Trophoblast cell (in vitro differentiated cells and primary cell): ENCODE measurements around the gene UTP25. TPM values are rescaled to one million over a fixed set of nuclear protein-coding genes. Genes with fewer than 3 reads are reported as not detected.

ENCODE experiments used
- DNase-seq, 2 donors: peaks; one replicate each; pipeline ENCODE4 v3.0.0-alpha.2; 2016
- H2AFZ ChIP-seq: 2 replicates; pipeline ENCODE4 v1.6.1; 2013; ENCODE audit warnings: low read length, moderate library complexity, mild to moderate bottlenecking; ENCODE audit not compliant: insufficient read depth, poor library complexity
- H2AK5ac ChIP-seq: 2 replicates; pipeline ENCODE4 v1.6.1; 2013; ENCODE audit warnings: mild to moderate bottlenecking, low read length
- H2BK120ac ChIP-seq: 2 replicates; pipeline ENCODE4 v1.6.1; 2013; ENCODE audit warnings: low read length, mild to moderate bottlenecking, moderate library complexity; ENCODE audit not compliant: insufficient read depth, poor library complexity
- H2BK12ac ChIP-seq: 2 replicates; pipeline ENCODE4 v1.6.1; 2013; ENCODE audit warnings: mild to moderate bottlenecking, low read length, moderate library complexity
- H2BK5ac ChIP-seq: 2 replicates; pipeline ENCODE4 v1.6.1; 2013; ENCODE audit warnings: low read length, low read depth, moderate library complexity, mild to moderate bottlenecking; ENCODE audit not compliant: poor library complexity
- H3K14ac ChIP-seq: 2 replicates; pipeline ENCODE4 v1.6.1; 2013; ENCODE audit warnings: mild to moderate bottlenecking, low read length
- H3K18ac ChIP-seq: 2 replicates; pipeline ENCODE4 v1.6.1; 2013; ENCODE audit warnings: mild to moderate bottlenecking, low read length
- H3K23ac ChIP-seq: 2 replicates; pipeline ENCODE4 v1.6.1; 2013; ENCODE audit warnings: low read length
- H3K27ac ChIP-seq: 2 replicates; pipeline ENCODE4 v1.5.1; 2013; ENCODE audit warnings: low read depth, mild to moderate bottlenecking, inconsistent platforms, low read length, moderate library complexity
- H3K27me3 ChIP-seq: 2 replicates; pipeline ENCODE4 v1.6.1; 2013; ENCODE audit warnings: inconsistent platforms, mild to moderate bottlenecking, low read length, moderate library complexity; ENCODE audit not compliant: insufficient read depth
- H3K36me3 ChIP-seq, 2 experiments: 1 replicate in 1 of 2; 2 replicates in 1 of 2; pipeline ENCODE4 v1.6.1; 2013; ENCODE audit warnings: low read length in 2 of 2, mild to moderate bottlenecking in 2 of 2, moderate library complexity in 1 of 2; ENCODE audit not compliant: insufficient read depth in 2 of 2, control insufficient read depth in 1 of 2
- H3K4ac ChIP-seq: 2 replicates; pipeline ENCODE4 v1.6.1; 2013; ENCODE audit warnings: low read depth, mild to moderate bottlenecking, low read length, moderate library complexity
- H3K4me1 ChIP-seq, 2 experiments: 1 replicate in 1 of 2; 2 replicates in 1 of 2; pipeline ENCODE4 v1.6.1; 2013; ENCODE audit warnings: low read length in 2 of 2, mild to moderate bottlenecking in 2 of 2, moderate library complexity in 1 of 2; ENCODE audit not compliant: insufficient read depth in 2 of 2, control insufficient read depth in 1 of 2
- H3K4me2 ChIP-seq: 2 replicates; pipeline ENCODE4 v1.6.1; 2013; ENCODE audit warnings: inconsistent platforms, mild to moderate bottlenecking, low read length, moderate library complexity
- H3K4me3 ChIP-seq: 2 replicates; pipeline ENCODE4 v1.5.1; 2013; ENCODE audit warnings: mild to moderate bottlenecking, low read depth, low read length, inconsistent platforms
- H3K79me1 ChIP-seq: one replicate; pipeline ENCODE4 v1.6.1; 2013; ENCODE audit warnings: low read length
- H3K79me2 ChIP-seq: 2 replicates; pipeline ENCODE4 v1.6.1; 2013; ENCODE audit warnings: low read length, mild to moderate bottlenecking; ENCODE audit not compliant: control insufficient read depth, insufficient read depth, poor library complexity
- H3K9ac ChIP-seq: 2 replicates; pipeline ENCODE4 v1.6.1; 2013; ENCODE audit warnings: mild to moderate bottlenecking, low read length
- H3K9me3 ChIP-seq: 2 replicates; pipeline ENCODE4 v1.6.1; 2013; ENCODE audit warnings: low read depth, mild to moderate bottlenecking, control low read depth, inconsistent platforms, low read length; ENCODE audit not compliant: insufficient read depth
- H4K12ac ChIP-seq: 2 replicates; pipeline ENCODE4 v1.6.1; 2013; ENCODE audit warnings: low read depth, mild to moderate bottlenecking, low read length, moderate library complexity
- H4K8ac ChIP-seq: 2 replicates; pipeline ENCODE4 v1.6.1; 2013; ENCODE audit warnings: low read depth, mild to moderate bottlenecking, low read length, moderate library complexity
- H4K91ac ChIP-seq: one replicate; pipeline ENCODE4 v1.6.1; 2013; ENCODE audit warnings: low read depth, mild to moderate bottlenecking, low read length, moderate library complexity
- WGBS: extraction: QIAGEN DNeasy Blood & Tissue Kit; methylation state at CpG from one replicate; pipeline ENCODE4 v1.1.7; 2013; ENCODE audit warnings: missing lambda C conversion rate; ENCODE audit not compliant: insufficient read length, insufficient coverage; ENCODE audit errors: extremely low coverage; 5-methylcytosine and 5-hydroxymethylcytosine counted together
- polyA plus RNA-seq: library from polyadenylated mRNA; stranded (reverse); fragments of 200-250 nt; gene quantifications from 2 replicates; pipeline ENCODE4 v1.2.3, GENCODE V29; 2013

Gene UTP25
- polyA plus RNA-seq, result 2.8 TPM in 2 replicates

- peak within 1 kb of the TSS; percentile 85 for H3K4me2 ChIP-seq
- H2BK5ac ChIP-seq, result peak within 1 kb of the TSS; percentile 68
- H3K9me3 ChIP-seq, result no peaks in the 10 kb centered on the region
- peaks cover 0 to 2% of the 10 kb centered on the region in 2 experiments for H3K4me1 ChIP-seq
- H3K36me3 ChIP-seq, result peaks cover 3 to 4% of the 10 kb centered on the region in 2 experiments
- H3K9ac ChIP-seq, result peak within 1 kb of the TSS; percentile 82
- peak within 1 kb of the TSS; percentile 65 for H3K14ac ChIP-seq
- H4K12ac ChIP-seq, result peak within 1 kb of the TSS; percentile 74
- peak; percentile 97 to 100 for DNase-seq
- no peak within 1 kb of the TSS for H2BK12ac ChIP-seq
- H3K18ac ChIP-seq, result peak within 1 kb of the TSS; percentile 27
- no peaks in the 10 kb centered on the region for H3K27me3 ChIP-seq
- no peak within 1 kb of the TSS for H3K23ac ChIP-seq
- H3K27ac ChIP-seq, result peak within 1 kb of the TSS; percentile 7
- H4K8ac ChIP-seq, result peak within 1 kb of the TSS; percentile 87
- H3K4ac ChIP-seq, result peak within 1 kb of the TSS; percentile 80
- WGBS, result no CpG with 5 or more reads among the region's 51 CpGs
- H4K91ac ChIP-seq, result peak within 1 kb of the TSS; percentile 67
- no peak within 1 kb of the TSS for H2BK120ac ChIP-seq
- peak within 1 kb of the TSS; percentile 72 for H3K4me3 ChIP-seq
- peak within 1 kb of the TSS; percentile 96 for H2AFZ ChIP-seq
- peaks cover 6% of the 10 kb centered on the region for H3K79me1 ChIP-seq
- H3K79me2 ChIP-seq, result peaks cover 3% of the 10 kb centered on the region
- no peak within 1 kb of the TSS for H2AK5ac ChIP-seq
These were observed at the start of gene UTP25 for GRCh38 chr1:209827384-209828262. Gene UTP25, plus strand, starts transcription at chr1:209827972. Its CDS starts 92 bp downstream, at chr1:209828064.

- H3K27me3 ChIP-seq, result no peaks in the 10 kb centered on the region
- no CpG with 5 or more reads among the region's 1 CpG for WGBS
- no peak for DNase-seq
- H3K79me1 ChIP-seq, result no peaks in the 10 kb centered on the region
- H2BK5ac ChIP-seq, result no peak overlapping the region
- no peak overlapping the region for H2AK5ac ChIP-seq
- no peak overlapping the region for H3K4me2 ChIP-seq
- H4K12ac ChIP-seq, result no peak overlapping the region
- H3K9me3 ChIP-seq, result no peaks in the 10 kb centered on the region
- no peak overlapping the region for H3K4me3 ChIP-seq
- H3K79me2 ChIP-seq, result no peaks in the 10 kb centered on the region
- H2AFZ ChIP-seq, result no peak overlapping the region
- no peak overlapping the region for H3K4ac ChIP-seq
- no peak overlapping the region for H4K8ac ChIP-seq
- no peak overlapping the region for H4K91ac ChIP-seq
- no peak overlapping the region for H3K27ac ChIP-seq
- H3K9ac ChIP-seq, result no peak overlapping the region
- peaks cover 4% of the 10 kb centered on the region in 2 experiments for H3K4me1 ChIP-seq
- no peak overlapping the region for H2BK12ac ChIP-seq
- peaks cover 2 to 3% of the 10 kb centered on the region in 2 experiments for H3K36me3 ChIP-seq
- H2BK120ac ChIP-seq, result no peak overlapping the region
- no peak overlapping the region for H3K23ac ChIP-seq
- no peak overlapping the region for H3K14ac ChIP-seq
- H3K18ac ChIP-seq, result no peak overlapping the region
These were observed 49.7 kb upstream of the UTP25 start for GRCh38 chr1:209778102-209778501.

- Histone ChIP-seq H3K23ac (no peak overlapping the region), H2BK120ac (no peak overlapping the region), H3K4me3 (no peak overlapping the region), H3K27me3 (no peaks in the 10 kb centered on the region), H3K79me1 (peaks cover 1% of the 10 kb centered on the region), H3K14ac (no peak overlapping the region), H3K9me3 (no peaks in the 10 kb centered on the region), H3K4me1 (peaks cover 12 to 13% of the 10 kb centered on the region in 2 experiments), H3K27ac (peak overlapping the region; percentile 35), H3K79me2 (no peaks in the 10 kb centered on the region), H2AK5ac (no peak overlapping the region), H2AFZ (no peak overlapping the region), H4K8ac (no peak overlapping the region), H2BK12ac (no peak overlapping the region), H3K18ac (no peak overlapping the region), H3K36me3 (peaks cover 4 to 5% of the 10 kb centered on the region in 2 experiments), H4K12ac (no peak overlapping the region), H3K9ac (no peak overlapping the region), H3K4me2 (no peak overlapping the region), H2BK5ac (peak overlapping the region; percentile 16), H4K91ac (no peak overlapping the region), H3K4ac (no peak overlapping the region)
- WGBS, result no CpG with 5 or more reads among the region's 4 CpGs
- peak; percentile 97 to 98 for DNase-seq
These were observed 47.5 kb upstream of the UTP25 start for GRCh38 chr1:209780268-209780667.

GRCh38 chr1:209783386-209783785 lies 44.4 kb upstream of the UTP25 start:
- Histone ChIP-seq H3K4me2 (peak overlapping the region; percentile 77), H3K79me2 (no peaks in the 10 kb centered on the region), H4K12ac (no peak overlapping the region), H2AFZ (no peak overlapping the region), H3K9ac (no peak overlapping the region), H3K36me3 (peaks cover 5 to 15% of the 10 kb centered on the region in 2 experiments), H3K4me1 (peaks cover 12 to 13% of the 10 kb centered on the region in 2 experiments), H2BK12ac (no peak overlapping the region), H2BK5ac (no peak overlapping the region), H3K18ac (no peak overlapping the region), H2BK120ac (no peak overlapping the region), H3K23ac (no peak overlapping the region), H3K27ac (no peak overlapping the region), H4K91ac (no peak overlapping the region), H3K4me3 (no peak overlapping the region), H3K14ac (no peak overlapping the region), H3K79me1 (peaks cover 1% of the 10 kb centered on the region), H3K27me3 (no peaks in the 10 kb centered on the region), H4K8ac (no peak overlapping the region), H2AK5ac (no peak overlapping the region), H3K9me3 (no peaks in the 10 kb centered on the region), H3K4ac (no peak overlapping the region)
- WGBS, result no CpG with 5 or more reads among the region's 6 CpGs
- DNase-seq, result no peak
